ENCODE measurements around the gene COX19. TPM values are rescaled to one million over a fixed set of nuclear protein-coding genes. Genes with fewer than 3 reads are reported as not detected.
"Not testable (repeated sequence)": the region's sequence is repeated elsewhere in the genome, so short reads cannot be mapped to it uniquely, and the experiment has no call there.

The COX19 gene
- total RNA-seq, 4 donors from 2014 or later, result 2.6 to 32.5 (median 20.1) TPM

- Histone ChIP-seq H3K27ac (no peak overlapping the region), H3K4me3 (no peak overlapping the region), H3K27me3 (no peaks in the 10 kb centered on the region), H3K4me1 (no peaks in the 10 kb centered on the region), H3K36me3 (no peaks in the 10 kb centered on the region), H3K9me3 (no peaks in the 10 kb centered on the region)
- intact Hi-C loops (cut with DNase I; ENCODE audit: low total_unique reads), result no loop called here
- no peak for DNase-seq
- TF ChIP-seq POLR2A (IDR thresholded peaks at IDR 0.05) (no peak), CTCF (IDR thresholded peaks at IDR 0.05) (no peak)
Observed at GRCh38 chr7:1004018-1004852, 28.9 kb upstream of the COX19 start.

- H3K27ac ChIP-seq; H3K4me3 ChIP-seq; H3K4me1 ChIP-seq; H3K27me3 ChIP-seq; intact Hi-C loops (cut with DNase I; ENCODE audit: low total_unique reads); DNase-seq; H3K9me3 ChIP-seq; H3K36me3 ChIP-seq: not testable (repeated sequence)
Observed at GRCh38 chr7:1002445-1002844, 27.1 kb upstream of the COX19 start.

- H3K4me1 ChIP-seq; H3K27me3 ChIP-seq; H3K27ac ChIP-seq; intact Hi-C loops (cut with DNase I; ENCODE audit: low total_unique reads); DNase-seq; H3K9me3 ChIP-seq; H3K4me3 ChIP-seq; H3K36me3 ChIP-seq: not testable (repeated sequence)
Observed at GRCh38 chr7:1002026-1002425, 26.7 kb upstream of the COX19 start.

GRCh38 chr7:1001069-1001770, 25.9 kb upstream of the COX19 start:
- H3K4me1 ChIP-seq; H3K36me3 ChIP-seq; H3K27ac ChIP-seq; H3K4me3 ChIP-seq; intact Hi-C loops (cut with DNase I; ENCODE audit: low total_unique reads); H3K9me3 ChIP-seq; DNase-seq; H3K27me3 ChIP-seq: not testable (repeated sequence)

GRCh38 chr7:999941-1000935, 24.9 kb upstream of the COX19 start:
- H3K4me3 ChIP-seq, result no peak overlapping the region
- no peaks in the 10 kb centered on the region for H3K27me3 ChIP-seq
- no peaks in the 10 kb centered on the region for H3K36me3 ChIP-seq
- no peaks in the 10 kb centered on the region for H3K9me3 ChIP-seq
- no peak for TF ChIP-seq POLR2A (IDR thresholded peaks at IDR 0.05)
- TF ChIP-seq CTCF (IDR thresholded peaks at IDR 0.05), result no peak
- H3K27ac ChIP-seq, result no peak overlapping the region
- no peaks in the 10 kb centered on the region for H3K4me1 ChIP-seq
- intact Hi-C loops (cut with DNase I; ENCODE audit: low total_unique reads), result no loop called here
- no peak for DNase-seq

- Histone ChIP-seq H3K4me3 (no peak overlapping the region), H3K27me3 (no peaks in the 10 kb centered on the region), H3K27ac (no peak overlapping the region), H3K9me3 (no peaks in the 10 kb centered on the region), H3K36me3 (no peaks in the 10 kb centered on the region), H3K4me1 (no peaks in the 10 kb centered on the region)
- DNase-seq, result no peak
- intact Hi-C loops (cut with DNase I; ENCODE audit: low total_unique reads), result no loop called here
- TF ChIP-seq POLR2A (IDR thresholded peaks at IDR 0.05), result no peak
- no peak for TF ChIP-seq CTCF (IDR thresholded peaks at IDR 0.05)
Observed at GRCh38 chr7:999149-999879, 24.0 kb upstream of the COX19 start.

All from uterus (tissue), 4 donors.